OCI-LY7 (cell line): Measurements from ENCODE around the gene GIMAP8.

ENCODE experiments used
- EZH2phosphoT487 ChIP-seq: fragments of 200-600 bp; sonication (generic); IDR thresholded peaks from 2 replicates; pipeline ENCODE4 v1.6.1; 2018; ENCODE audit warnings: low read depth, borderline replicate concordance, mild to moderate bottlenecking, mixed run types, antibody characterized with exemption, low read length, moderate library complexity, mixed read lengths
- TF ChIP-seq, protein P1 (sequence below): fragments of 200-600 bp; sonication (generic); conservative IDR thresholded peaks from 2 replicates; pipeline ENCODE4 v1.5.1; 2014; ENCODE audit warnings: mild to moderate bottlenecking, antibody characterized with exemption, low read length, moderate library complexity, mixed read lengths

DNA sequence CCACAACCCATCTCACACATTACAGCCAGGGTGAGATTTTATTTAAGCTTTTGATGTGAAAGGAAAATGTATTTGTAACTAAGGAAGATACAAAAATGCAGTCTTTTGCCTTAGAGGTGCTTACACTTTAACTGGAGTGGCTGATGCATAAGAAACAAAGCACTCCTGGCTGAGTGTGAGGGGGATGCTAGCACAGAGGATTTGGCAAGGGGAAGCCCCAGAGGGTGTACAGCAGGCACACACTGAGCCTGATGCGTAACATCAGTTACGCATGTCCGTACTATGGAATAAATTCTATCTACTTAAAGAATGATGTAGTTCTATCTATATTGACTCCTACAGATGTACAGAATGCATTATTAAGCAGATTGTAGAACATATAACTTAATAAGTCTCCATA is 17.8 kb downstream of the GIMAP8 start:
- TF ChIP-seq, protein P1, sequence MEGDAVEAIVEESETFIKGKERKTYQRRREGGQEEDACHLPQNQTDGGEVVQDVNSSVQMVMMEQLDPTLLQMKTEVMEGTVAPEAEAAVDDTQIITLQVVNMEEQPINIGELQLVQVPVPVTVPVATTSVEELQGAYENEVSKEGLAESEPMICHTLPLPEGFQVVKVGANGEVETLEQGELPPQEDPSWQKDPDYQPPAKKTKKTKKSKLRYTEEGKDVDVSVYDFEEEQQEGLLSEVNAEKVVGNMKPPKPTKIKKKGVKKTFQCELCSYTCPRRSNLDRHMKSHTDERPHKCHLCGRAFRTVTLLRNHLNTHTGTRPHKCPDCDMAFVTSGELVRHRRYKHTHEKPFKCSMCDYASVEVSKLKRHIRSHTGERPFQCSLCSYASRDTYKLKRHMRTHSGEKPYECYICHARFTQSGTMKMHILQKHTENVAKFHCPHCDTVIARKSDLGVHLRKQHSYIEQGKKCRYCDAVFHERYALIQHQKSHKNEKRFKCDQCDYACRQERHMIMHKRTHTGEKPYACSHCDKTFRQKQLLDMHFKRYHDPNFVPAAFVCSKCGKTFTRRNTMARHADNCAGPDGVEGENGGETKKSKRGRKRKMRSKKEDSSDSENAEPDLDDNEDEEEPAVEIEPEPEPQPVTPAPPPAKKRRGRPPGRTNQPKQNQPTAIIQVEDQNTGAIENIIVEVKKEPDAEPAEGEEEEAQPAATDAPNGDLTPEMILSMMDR, result no peak
- TF ChIP-seq EZH2phosphoT487, result no peak
